Liver (tissue), 3 donors: Measurements from ENCODE around the gene TRIM17.

ENCODE experiments used
- CTCF ChIP-seq: fragments of 150-350 bp; IDR thresholded peaks from 2 replicates; pipeline ENCODE4 v1.5.1; 2017; ENCODE audit warnings: improper control_type of control experiment, low read depth, low read length; ENCODE audit not compliant: missing input control
- FOXA1 ChIP-seq: IDR thresholded peaks from 2 replicates; pipeline ENCODE4 v1.6.1; 2016; ENCODE audit warnings: antibody characterized with exemption
- HNF4A ChIP-seq, 2 donors: conservative IDR thresholded peaks; 2 replicates each; pipeline ENCODE4 v1.6.1; 2016; ENCODE audit warnings: antibody characterized with exemption in 2 of 2, mild to moderate bottlenecking in 2 of 2
- HNF4G ChIP-seq: IDR thresholded peaks from 2 replicates; pipeline ENCODE4 v1.6.1; 2016; ENCODE audit warnings: antibody characterized with exemption
- JUND ChIP-seq, 2 donors: IDR thresholded peaks; 2 replicates each; pipeline ENCODE4 v1.6.1; 2016; ENCODE audit warnings: antibody characterized with exemption in 2 of 2
- NR2F2 ChIP-seq: IDR thresholded peaks from 2 replicates; pipeline ENCODE4 v1.6.1; 2016; ENCODE audit warnings: antibody characterized with exemption
- RAD21 ChIP-seq, 2 donors: IDR thresholded peaks; 2 replicates each; pipeline ENCODE4 v1.6.1; 2016; ENCODE audit warnings: antibody characterized with exemption in 2 of 2, mild to moderate bottlenecking in 2 of 2
- REST ChIP-seq: IDR thresholded peaks from 2 replicates; pipeline ENCODE4 v1.6.1; 2016; ENCODE audit warnings: antibody characterized with exemption, mild to moderate bottlenecking
- RXRA ChIP-seq, 2 donors: IDR thresholded peaks; 2 replicates each; pipeline ENCODE4 v1.6.1; 2017 to 2018; ENCODE audit warnings: antibody characterized with exemption in 2 of 2, mild to moderate bottlenecking in 1 of 2
- SP1 ChIP-seq: IDR thresholded peaks from 2 replicates; pipeline ENCODE4 v1.6.1; 2018; ENCODE audit warnings: antibody characterized with exemption, mild to moderate bottlenecking
- TAF1 ChIP-seq: conservative IDR thresholded peaks from 2 replicates; pipeline ENCODE4 v1.6.1; 2016; ENCODE audit warnings: antibody characterized with exemption, mild to moderate bottlenecking
- YY1 ChIP-seq: IDR thresholded peaks from 2 replicates; pipeline ENCODE4 v1.6.1; 2016; ENCODE audit warnings: antibody characterized with exemption, mild to moderate bottlenecking
- donor health status: healthy.
- donor health status: healthy.

- TF ChIP-seq CTCF: peak; percentile 24
- no peak for TF ChIP-seq REST
- TF ChIP-seq RAD21 (IDR thresholded peaks at IDR 0.05): peak in 1 of 2 donors; percentile 56
- TF ChIP-seq NR2F2: no peak
- TF ChIP-seq HNF4A (conservative IDR thresholded peaks at IDR 0.05): no peak
- TF ChIP-seq FOXA1: no peak
- no peak for TF ChIP-seq YY1
- no peak for TF ChIP-seq RXRA (IDR thresholded peaks at IDR 0.05)
- no peak for TF ChIP-seq TAF1
- no peak for TF ChIP-seq SP1
- TF ChIP-seq JUND (IDR thresholded peaks at IDR 0.05): no peak
- TF ChIP-seq HNF4G: no peak
Observed at GRCh38 chr1:228393268-228393701, 23.4 kb downstream of the TRIM17 start.
